ENCODE data around the gene TMEM250.

Gene TMEM250

GRCh38 chr9:136147038-136147889 is 28.6 kb upstream of the TMEM250 start:
- no peak for DNase-seq

GRCh38 chr9:136146126-136147037 is 27.7 kb upstream of the TMEM250 start:
- DNase-seq = no peak

- no peak for DNase-seq
Measured at GRCh38 chr9:136145580-136145979, 26.9 kb upstream of the TMEM250 start.

- DNase-seq = no peak
Measured at GRCh38 chr9:136144450-136144849, 25.8 kb upstream of the TMEM250 start.

GRCh38 chr9:136143215-136144001 is 24.7 kb upstream of the TMEM250 start:
- no peak for DNase-seq

- DNase-seq = no peak
Measured at GRCh38 chr9:136142859-136143214, 24.2 kb upstream of the TMEM250 start.

GRCh38 chr9:136142414-136142796 is 23.7 kb upstream of the TMEM250 start:
- no peak for DNase-seq

- no peak for DNase-seq
Measured at GRCh38 chr9:136141682-136142413, 23.2 kb upstream of the TMEM250 start.

- DNase-seq = no peak
Measured at GRCh38 chr9:136140966-136141365, 22.3 kb upstream of the TMEM250 start.

GRCh38 chr9:136140046-136140445 is 21.4 kb upstream of the TMEM250 start:
- DNase-seq = no peak

GRCh38 chr9:136138566-136138965 is 19.9 kb upstream of the TMEM250 start:
- DNase-seq = peak; percentile 3

GRCh38 chr9:136137321-136138265 is 18.9 kb upstream of the TMEM250 start:
- DNase-seq = no peak

GRCh38 chr9:136136127-136136925 is 17.7 kb upstream of the TMEM250 start:
- no peak for DNase-seq

GRCh38 chr9:136135326-136136126 is 16.9 kb upstream of the TMEM250 start:
- DNase-seq = no peak

GRCh38 chr9:136133959-136134484 is 15.3 kb upstream of the TMEM250 start:
- DNase-seq = no peak

- DNase-seq = no peak
Measured at GRCh38 chr9:136133191-136133958, 14.7 kb upstream of the TMEM250 start.

- DNase-seq = no peak
Measured at GRCh38 chr9:136132512-136133050, 13.9 kb upstream of the TMEM250 start.
